ENCODE results near the gene OR10AD1. TPM values are rescaled to one million over a fixed set of nuclear protein-coding genes. Genes with fewer than 3 reads are reported as not detected.

Gene OR10AD1
- total RNA-seq, 4 donors from 2014 or later: not detected

DNA sequence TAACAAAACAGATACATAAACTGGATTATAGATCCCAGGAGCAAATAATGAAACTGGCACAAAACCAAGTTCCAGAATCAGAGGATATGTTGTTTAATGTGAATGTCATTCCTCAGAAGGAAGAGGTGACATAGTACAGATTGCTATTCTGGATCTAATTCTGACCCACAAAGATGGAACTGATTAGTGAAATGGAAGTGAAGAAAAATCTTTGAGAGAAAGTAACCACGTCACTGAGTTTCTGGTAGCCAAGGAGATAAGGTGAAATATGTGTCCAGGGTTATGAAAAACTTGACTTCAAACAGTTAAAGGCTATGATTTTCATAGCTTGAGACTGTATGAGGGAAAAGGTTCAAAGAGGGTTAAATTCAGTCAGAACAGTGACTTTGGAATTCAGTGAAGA is 8.3 kb downstream of the OR10AD1 start:
- no peaks in the 10 kb centered on the region for H3K9me3 ChIP-seq
- no peak overlapping the region for H3K27ac ChIP-seq
- H3K36me3 ChIP-seq: no peaks in the 10 kb centered on the region
- no peak for DNase-seq
- peaks cover 0 to 5% (median 1%) of the 10 kb centered on the region in 4 donors for H3K4me1 ChIP-seq
- H3K27me3 ChIP-seq: no peaks in the 10 kb centered on the region
- TF ChIP-seq, protein P1, sequence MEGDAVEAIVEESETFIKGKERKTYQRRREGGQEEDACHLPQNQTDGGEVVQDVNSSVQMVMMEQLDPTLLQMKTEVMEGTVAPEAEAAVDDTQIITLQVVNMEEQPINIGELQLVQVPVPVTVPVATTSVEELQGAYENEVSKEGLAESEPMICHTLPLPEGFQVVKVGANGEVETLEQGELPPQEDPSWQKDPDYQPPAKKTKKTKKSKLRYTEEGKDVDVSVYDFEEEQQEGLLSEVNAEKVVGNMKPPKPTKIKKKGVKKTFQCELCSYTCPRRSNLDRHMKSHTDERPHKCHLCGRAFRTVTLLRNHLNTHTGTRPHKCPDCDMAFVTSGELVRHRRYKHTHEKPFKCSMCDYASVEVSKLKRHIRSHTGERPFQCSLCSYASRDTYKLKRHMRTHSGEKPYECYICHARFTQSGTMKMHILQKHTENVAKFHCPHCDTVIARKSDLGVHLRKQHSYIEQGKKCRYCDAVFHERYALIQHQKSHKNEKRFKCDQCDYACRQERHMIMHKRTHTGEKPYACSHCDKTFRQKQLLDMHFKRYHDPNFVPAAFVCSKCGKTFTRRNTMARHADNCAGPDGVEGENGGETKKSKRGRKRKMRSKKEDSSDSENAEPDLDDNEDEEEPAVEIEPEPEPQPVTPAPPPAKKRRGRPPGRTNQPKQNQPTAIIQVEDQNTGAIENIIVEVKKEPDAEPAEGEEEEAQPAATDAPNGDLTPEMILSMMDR (IDR thresholded peaks at IDR 0.05): no peak
- TF ChIP-seq POLR2A (IDR thresholded peaks at IDR 0.05): no peak
- H3K4me3 ChIP-seq: no peak overlapping the region

DNA sequence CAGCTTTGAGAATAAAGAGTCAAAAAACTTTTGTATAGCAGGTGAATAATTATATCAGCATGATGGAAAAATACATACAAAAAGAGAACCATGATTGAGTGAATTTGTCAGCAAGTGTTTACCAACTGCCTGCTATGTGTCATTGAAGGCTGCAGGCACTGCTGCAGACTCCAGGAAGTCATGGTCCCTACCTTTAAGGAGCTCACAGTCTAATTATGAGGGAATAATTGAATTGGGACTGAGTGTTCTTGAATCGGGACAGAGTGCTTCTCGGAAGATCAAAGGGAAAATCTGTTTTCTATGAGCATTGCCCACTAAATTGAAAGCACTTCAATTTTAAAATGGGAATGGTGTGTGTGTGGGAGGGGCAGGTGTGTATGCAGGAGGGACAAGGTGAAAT is 9.5 kb downstream of the OR10AD1 start:
- Histone ChIP-seq H3K4me1 (no peaks in the 10 kb centered on the region), H3K27me3 (no peaks in the 10 kb centered on the region), H3K27ac (no peak overlapping the region), H3K9me3 (no peaks in the 10 kb centered on the region), H3K4me3 (no peak overlapping the region), H3K36me3 (no peaks in the 10 kb centered on the region)
- DNase-seq: no peak
- TF ChIP-seq POLR2A (IDR thresholded peaks at IDR 0.05): no peak
- TF ChIP-seq, protein P1 (IDR thresholded peaks at IDR 0.05): no peak

DNA sequence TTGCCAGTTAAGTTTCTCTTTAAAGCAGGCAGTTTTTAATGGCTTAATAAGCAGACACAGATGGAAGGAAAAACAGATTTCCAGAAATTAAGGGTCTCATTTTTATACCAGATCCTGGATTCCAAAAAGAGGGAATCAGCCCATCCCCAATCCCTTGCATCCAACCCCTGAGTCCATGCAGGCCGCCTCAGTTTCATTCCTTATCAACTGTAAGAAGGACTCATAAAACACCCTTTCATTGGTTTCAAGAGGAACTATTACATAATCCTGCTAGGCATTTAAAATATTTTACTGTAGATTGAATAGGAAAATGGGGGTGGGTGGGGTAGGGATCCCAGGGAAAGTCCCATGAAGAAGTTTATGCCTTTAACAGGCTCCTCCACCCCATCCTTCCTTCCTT is 10.2 kb downstream of the OR10AD1 start:
- Histone ChIP-seq H3K4me3 (no peak overlapping the region), H3K9me3 (no peaks in the 10 kb centered on the region), H3K4me1 (no peaks in the 10 kb centered on the region), H3K27ac (no peak overlapping the region), H3K27me3 (no peaks in the 10 kb centered on the region), H3K36me3 (no peaks in the 10 kb centered on the region)
- TF ChIP-seq, protein P1 (IDR thresholded peaks at IDR 0.05): no peak
- no peak for TF ChIP-seq POLR2A (IDR thresholded peaks at IDR 0.05)
- no peak for DNase-seq

DNA sequence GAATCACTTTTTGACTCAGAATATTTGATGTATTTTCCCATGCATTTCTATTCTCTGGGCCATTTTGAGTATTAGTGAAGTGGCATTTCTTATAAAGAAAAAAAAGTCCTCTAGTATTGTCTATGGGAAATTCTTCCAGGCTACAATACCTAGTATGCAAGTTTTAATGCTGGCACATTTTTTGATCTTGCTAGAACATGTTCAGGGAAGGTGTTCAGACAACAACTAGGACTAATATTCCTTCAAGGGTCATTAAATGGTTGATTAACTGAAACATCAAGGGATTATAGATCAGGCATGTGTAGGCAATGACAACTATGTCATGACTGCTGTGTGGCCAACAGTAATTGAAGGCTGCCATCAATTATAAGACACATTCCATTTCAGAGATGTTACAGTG is 12.0 kb downstream of the OR10AD1 start:
- Histone ChIP-seq H3K27ac (no peak overlapping the region), H3K36me3 (no peaks in the 10 kb centered on the region), H3K27me3 (no peaks in the 10 kb centered on the region), H3K4me1 (no peaks in the 10 kb centered on the region), H3K4me3 (no peak overlapping the region), H3K9me3 (no peaks in the 10 kb centered on the region)
- no peak for DNase-seq
- no peak for TF ChIP-seq POLR2A (IDR thresholded peaks at IDR 0.05)

DNA sequence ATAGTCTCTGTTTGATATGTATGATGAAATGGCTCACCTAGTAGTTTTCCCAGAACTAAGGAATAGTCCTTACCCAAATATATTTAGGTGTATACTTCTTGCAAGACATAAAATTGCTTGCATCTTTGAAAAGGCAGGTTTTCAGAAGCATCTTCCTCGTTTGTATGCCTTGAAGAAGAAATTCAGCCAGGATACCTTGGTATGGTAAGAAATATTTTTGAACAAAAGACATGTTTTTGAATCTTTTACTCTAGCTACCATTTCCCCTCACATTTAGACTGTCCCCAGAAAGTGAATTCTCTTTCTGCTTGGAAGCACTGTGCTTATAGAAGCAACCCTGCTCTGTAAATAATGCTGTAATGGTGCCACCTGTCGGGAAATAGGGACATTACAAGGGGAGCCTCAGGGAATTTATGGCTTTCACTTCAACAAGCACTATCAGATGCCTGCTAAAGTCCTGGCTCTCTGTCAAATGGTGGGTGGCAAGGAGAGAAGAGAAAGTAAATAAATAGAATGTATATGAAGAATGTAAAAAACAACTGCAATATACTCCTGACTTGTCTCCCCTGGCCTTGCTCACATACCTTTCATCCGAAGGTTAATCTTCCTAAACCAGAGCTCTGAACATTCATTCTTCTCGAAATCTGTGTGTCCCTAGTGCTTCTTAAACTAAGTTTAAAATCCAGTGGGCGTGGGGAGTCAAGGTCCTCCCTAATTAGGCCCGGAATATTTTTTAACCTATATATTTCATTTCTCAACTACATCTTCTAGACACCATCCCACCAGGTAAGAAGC is 13.6 kb downstream of the OR10AD1 start:
- DNase-seq: peak in 2 of 3 donors; percentile 68 to 93
- TF ChIP-seq, protein P1 (IDR thresholded peaks at IDR 0.05): peak; percentile 71 to 88 (median 86)
- TF ChIP-seq POLR2A (IDR thresholded peaks at IDR 0.05): no peak

DNA sequence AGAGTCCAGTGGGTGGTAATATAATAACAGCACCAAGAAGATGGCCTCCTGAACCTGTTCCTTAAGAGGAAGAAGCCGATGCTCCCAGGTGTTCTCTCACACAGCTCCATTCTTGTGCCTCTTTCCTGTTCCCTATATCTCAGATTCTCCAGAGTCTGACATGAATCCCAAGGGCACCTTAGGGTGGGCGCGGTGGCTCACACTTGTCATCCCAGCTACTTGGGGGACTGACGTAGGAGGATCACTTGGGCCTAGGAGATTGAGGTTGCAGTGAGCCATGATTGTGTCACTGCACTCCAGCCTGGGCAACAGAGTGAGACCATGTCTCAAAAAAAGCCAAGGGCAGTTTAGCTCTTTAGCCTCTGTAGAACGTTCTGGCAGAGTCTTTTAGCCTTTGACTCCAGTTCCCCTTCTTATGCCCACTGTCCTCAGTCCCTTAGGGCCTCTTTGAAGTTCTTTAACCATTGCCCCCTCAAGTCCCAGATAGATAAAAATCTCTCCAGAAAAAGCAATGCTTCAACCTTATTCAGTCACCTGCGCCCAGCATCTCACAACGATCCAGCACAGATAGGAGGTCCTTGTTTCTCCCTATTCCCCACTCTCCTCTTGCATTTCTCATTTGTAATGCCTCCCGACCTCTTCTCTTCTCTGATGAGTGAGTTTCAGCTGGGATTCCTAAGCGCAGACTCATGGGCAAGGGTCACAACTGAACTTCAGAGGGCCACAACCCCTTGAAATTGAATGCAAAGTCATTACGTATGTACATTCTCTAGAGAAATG is 15.0 kb downstream of the OR10AD1 start:
- Histone ChIP-seq H3K9me3 (no peaks in the 10 kb centered on the region), H3K4me3 (no peak overlapping the region), H3K27ac (no peak overlapping the region), H3K4me1 (peaks cover 0 to 15% (median 5%) of the 10 kb centered on the region in 4 donors), H3K36me3 (no peaks in the 10 kb centered on the region), H3K27me3 (no peaks in the 10 kb centered on the region)
- no peak for DNase-seq
- TF ChIP-seq, protein P1 (IDR thresholded peaks at IDR 0.05): no peak
- no peak for TF ChIP-seq POLR2A (IDR thresholded peaks at IDR 0.05)

More for the DNA sequence above, 13.6 kb downstream of the OR10AD1 start:
- H3K36me3 ChIP-seq: no peaks in the 10 kb centered on the region
- no peak overlapping the region for H3K27ac ChIP-seq
- H3K9me3 ChIP-seq: no peaks in the 10 kb centered on the region
- peaks cover 0 to under 1% (median under 1%) of the 10 kb centered on the region in 4 donors for H3K4me1 ChIP-seq
- no peak overlapping the region for H3K4me3 ChIP-seq
- no peaks in the 10 kb centered on the region for H3K27me3 ChIP-seq

All from Peyer's patch (tissue), 4 donors.